HG03469 (cell line): ENCODE results near the gene RNPEP.
"Not testable (repeated sequence)": the region's sequence is repeated elsewhere in the genome, so short reads cannot be mapped to it uniquely, and the experiment has no call there.

Source experiments
- ATAC-seq: cut with Tn5 transposase; IDR thresholded peaks from one replicate; pipeline ENCODE4 v1.9.1; 2021; ENCODE audit warnings: mild to moderate bottlenecking, moderate library complexity, moderate number of reproducible peaks; ENCODE audit not compliant: unreplicated experiment

Gene RNPEP

DNA sequence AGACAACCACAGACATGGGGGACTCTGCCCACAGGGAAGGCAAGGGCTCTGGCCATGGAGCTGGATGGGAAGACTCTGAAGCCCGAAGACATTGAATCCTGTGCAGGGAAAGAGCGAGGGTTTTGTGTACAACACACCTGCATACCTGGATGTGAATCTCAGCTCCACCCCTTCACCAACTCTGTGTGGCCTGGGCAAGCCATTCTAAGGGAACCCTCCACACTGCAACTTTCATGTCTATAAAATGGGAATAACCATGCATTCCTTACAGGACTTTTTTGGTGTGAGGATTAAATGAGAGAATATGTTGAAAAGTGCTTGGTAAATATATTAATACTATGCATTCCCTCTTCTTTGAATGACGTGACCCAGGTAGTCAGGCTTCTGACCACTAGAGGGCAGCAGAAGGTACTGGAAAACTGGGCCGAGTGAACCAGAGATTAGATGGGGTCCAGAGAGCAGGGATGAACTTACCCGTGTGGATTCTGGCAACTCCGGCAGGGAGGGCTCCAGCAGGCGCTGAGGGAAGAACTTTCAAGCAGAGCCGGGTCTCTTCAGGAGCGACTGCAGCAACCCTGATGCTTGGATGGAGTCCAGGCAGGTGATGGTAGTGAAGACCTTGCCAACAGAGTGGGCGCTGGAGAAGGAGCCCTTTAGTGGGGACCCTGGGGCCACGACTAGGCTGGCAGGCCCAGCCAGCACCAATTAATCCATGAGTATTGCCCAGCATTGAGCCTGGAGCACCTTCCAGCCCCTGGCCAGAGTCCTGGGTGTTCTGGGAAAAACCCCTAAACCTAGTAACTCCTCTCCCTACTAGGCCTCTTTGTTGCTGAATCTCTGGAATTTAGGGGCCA lies 27.1 kb downstream of the RNPEP start:
- ATAC-seq, result no peak

DNA sequence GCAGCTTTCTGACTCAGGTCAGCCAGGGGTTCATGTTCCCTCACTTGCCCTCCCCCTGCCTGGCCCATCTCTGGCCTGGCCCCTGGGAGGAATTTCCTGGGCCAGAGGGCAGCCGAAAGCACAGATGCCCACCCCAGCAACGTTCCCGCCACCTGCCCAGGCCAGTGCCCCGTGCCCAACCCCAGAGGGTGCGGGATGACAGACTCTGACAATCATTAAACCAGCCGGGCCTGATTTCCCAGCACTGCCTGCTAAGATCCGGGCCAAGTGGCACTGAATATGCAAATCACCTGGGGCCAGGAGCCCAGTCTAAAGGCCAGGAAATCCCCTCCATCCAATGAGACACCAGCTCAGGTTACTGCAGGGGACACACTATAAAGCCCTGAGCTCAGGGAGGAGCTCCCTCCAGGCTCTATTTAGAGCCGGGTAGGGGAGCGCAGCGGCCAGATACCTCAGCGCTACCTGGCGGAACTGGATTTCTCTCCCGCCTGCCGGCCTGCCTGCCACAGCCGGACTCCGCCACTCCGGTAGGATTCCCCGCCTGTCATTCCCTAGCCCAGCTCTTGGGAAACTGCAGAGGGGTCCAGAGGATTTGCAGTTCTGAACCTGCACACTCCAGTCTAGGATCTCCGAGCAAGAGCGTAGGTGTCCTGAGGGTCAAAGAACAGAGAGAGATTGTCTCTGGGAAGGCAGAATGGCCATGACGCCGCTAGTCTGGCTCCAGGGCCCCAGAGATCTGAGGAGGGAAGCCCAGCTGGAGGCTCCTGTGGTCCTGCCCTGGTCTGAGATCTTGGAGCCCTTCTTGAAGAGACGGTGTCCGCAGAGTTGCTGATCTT lies 27.9 kb downstream of the RNPEP start, which contains the start of gene ELF3:
Gene ELF3, plus strand, starts transcription at position 408 of the 836 bp plus-strand sequence. CDS start 550 bp downstream, outside the sequence.
- ATAC-seq, result no peak

DNA sequence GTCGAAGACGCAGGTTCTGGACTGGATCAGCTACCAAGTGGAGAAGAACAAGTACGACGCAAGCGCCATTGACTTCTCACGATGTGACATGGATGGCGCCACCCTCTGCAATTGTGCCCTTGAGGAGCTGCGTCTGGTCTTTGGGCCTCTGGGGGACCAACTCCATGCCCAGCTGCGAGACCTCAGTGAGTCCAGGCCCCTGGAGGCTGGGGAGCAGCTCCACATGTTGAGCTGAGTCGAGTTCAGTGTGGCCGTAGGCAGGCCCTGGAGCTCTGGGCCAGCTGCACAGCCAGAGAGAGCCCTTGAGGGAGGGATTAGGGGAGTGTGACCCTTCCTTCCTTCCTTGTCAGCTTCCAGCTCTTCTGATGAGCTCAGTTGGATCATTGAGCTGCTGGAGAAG lies 29.5 kb downstream of the RNPEP start:
- ATAC-seq, result no peak

DNA sequence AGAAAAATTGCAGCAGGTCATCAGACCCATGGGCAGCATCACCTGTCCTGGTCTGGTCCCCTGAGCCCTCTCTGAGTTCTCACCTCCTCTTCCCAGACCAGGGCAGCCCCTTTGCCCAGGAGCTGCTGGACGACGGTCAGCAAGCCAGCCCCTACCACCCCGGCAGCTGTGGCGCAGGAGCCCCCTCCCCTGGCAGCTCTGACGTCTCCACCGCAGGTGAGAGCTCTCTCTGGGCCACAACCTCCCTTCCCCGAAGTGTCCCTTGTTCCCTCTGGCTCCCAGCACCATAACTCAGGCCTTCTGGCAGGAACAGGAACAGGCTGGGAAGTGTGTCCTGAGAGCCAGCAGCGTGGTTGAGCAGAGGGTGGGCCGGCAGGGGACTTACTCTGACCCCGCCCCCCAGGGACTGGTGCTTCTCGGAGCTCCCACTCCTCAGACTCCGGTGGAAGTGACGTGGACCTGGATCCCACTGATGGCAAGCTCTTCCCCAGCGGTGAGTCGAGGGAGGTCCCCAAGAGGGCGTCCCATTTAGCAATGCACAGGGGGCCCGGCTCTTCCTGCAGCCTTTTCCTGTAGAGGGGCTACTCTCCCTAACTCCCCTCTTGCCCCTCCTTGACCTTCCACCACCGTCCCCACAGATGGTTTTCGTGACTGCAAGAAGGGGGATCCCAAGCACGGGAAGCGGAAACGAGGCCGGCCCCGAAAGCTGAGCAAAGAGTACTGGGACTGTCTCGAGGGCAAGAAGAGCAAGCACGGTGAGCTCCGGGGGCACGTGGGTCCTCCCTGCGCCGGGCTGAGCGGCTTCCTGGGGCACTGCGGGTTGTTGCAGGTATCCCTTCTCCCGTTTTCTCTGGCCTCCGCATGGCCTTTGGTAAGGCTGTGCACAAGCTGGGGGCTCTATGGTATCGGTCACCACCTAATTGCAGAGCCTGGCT lies 30.4 kb downstream of the RNPEP start:
- ATAC-seq, result no peak

- ATAC-seq, result no peak
These were observed 31.2 kb downstream of the RNPEP start for GRCh38 chr1:202013603-202014002.

DNA sequence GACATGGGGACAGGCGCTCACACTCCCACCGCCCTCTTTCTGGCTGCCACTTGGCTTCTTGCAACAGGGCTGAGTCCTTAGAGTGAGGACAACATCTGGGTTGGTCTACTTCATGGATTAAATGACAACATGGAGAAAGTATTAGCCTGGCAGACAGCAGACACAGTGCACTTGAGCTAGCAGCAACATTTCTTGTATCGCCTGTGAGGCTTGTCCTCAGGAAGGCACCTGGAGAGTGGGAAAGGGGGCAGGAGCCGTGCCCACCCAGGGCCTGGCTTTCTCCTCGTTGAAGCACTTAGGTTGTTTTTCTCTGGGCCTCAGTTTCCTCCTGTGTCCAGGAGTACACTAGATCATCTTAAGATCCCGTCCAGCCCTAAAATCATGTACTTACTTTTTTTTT lies 31.6 kb downstream of the RNPEP start:
- ATAC-seq, result no peak

DNA sequence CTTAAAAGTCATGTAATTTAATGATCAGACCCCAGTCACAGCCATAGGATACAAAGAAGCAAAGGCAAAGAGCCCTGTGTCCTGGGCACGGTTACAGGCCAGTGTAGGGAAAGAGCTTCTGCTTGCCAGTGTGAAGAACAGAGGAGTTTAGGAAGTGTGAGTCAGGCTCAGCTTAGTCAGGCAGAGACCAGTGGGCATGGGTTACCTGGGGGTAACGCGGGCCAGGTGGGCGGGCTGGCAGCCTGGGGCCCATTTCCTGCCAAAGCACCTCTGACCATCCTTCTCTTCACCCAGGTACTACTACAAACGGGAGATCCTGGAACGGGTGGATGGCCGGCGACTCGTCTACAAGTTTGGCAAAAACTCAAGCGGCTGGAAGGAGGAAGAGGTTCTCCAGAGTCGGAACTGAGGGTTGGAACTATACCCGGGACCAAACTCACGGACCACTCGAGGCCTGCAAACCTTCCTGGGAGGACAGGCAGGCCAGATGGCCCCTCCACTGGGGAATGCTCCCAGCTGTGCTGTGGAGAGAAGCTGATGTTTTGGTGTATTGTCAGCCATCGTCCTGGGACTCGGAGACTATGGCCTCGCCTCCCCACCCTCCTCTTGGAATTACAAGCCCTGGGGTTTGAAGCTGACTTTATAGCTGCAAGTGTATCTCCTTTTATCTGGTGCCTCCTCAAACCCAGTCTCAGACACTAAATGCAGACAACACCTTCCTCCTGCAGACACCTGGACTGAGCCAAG lies 32.6 kb downstream of the RNPEP start:
- no peak for ATAC-seq

- no peak for ATAC-seq
These were observed 33.2 kb downstream of the RNPEP start for GRCh38 chr1:202015662-202015937.

DNA sequence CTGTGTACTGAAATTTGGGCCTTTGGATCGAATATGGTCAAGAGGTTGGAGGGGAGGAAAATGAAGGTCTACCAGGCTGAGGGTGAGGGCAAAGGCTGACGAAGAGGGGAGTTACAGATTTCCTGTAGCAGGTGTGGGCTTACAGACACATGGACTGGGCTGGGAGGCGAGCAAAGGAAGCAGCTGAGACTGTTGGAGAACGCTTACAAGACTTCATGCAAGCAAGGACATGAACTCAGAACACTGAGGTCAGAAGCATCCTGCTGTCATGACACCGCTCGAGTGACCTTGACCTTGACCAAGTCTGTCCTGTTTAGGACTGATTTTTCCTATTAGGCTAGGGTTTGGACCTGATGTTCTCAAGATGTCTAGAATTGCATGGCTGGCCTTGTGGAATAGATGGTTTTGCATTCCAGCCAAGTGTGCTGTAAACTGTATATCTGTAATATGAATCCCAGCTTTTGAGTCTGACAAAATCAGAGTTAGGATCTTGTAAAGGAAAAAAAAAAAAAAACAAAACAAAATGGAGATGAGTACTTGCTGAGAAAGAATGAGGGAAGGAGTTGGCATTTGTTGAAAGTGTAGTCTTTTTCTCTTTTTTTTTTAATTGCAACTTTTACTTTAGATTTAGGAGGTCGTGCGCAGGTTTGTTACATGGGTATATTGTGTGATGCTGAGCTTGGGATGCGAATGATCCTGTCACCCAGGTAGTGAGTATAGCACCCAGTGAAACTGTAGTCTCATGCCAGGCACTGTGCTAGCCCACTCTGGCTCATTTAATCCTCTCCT lies 33.8 kb downstream of the RNPEP start:
- no peak for ATAC-seq

DNA sequence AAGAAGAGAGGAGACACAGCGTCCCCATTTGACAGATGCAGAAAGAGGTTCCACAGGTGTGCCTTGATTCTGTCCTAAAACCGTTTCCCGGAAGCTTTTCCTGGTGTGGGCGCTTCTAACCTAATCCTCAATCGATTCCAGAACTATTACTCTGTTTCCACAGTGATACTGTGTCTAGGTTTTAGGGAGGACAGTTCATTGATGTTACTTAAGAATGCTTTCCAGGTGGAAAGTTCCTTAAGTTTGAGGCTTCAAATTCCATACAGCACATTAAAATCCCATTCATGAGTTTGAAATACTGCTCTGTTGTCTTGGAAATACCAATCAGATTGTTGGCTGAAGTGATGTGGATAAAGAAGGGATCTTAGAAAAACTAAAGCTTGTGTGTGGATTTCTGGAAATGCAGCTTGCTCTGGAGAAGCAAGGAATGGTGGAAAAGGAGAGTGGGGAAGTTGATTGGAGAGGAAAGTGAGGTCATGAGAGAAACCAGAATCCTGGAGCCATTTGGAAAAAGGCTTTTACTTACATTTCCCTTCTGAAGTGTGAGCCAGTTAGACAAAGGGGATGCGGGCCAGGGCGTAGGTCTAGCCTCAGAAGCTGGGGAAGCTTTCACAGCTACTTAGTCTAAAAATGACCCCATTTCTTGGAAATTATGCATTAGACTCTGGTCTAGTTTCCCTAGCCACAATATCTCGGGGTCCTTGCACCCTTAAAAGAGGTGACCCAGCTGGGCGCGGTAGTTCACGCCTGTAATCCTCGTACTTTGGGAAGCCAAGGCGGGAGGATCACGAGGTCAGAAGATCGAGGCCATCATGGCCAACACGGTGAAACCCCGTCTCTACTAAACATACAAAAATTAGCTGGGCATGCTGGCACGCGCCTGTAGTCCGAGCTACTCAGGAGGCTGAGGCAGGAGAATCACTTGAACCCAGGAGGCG lies 34.6 kb downstream of the RNPEP start:
- no peak for ATAC-seq

GRCh38 chr1:202017749-202018467 lies 35.5 kb downstream of the RNPEP start:
- ATAC-seq, result no peak

GRCh38 chr1:202018468-202019234 lies 36.2 kb downstream of the RNPEP start:
- no peak for ATAC-seq

DNA sequence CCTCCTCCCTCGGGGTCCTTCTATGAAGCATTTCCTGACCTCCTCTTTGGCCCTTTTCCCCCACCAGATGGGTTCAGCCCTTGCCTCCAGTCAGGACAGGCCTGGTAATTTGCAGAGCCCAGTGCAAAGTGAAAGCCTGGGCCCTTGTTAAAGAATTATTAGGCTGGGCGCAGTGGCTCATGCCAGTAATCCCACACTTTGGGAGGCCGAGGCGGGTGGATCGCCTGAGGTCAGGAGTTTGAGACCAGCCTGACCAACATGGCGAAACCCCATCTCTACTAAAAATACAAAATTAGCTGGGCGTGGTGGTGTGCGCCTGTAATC lies 36.7 kb downstream of the RNPEP start:
- ATAC-seq, result not testable (repeated sequence)

DNA sequence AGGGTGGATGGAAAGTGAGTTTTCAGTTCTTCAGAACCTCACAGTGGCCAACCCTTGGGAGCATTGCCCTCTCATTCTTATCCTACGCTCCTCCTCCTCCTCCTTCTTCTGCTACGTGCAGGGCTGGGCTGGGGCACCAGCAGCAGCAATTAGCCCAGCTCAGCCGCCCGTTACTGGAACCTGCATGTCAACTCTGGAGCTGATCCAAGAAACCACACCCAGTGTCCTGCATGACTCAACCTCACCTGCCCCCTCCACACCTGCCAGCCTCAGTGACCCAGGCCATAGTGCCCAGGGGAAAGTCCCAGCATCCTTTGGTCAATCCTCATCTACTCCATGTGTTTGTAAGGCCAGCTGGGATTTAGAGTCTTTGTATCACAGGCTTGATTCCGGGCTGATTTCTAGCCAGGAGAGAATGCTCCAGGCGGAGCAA lies 40.6 kb downstream of the RNPEP start:
- no peak for ATAC-seq

DNA sequence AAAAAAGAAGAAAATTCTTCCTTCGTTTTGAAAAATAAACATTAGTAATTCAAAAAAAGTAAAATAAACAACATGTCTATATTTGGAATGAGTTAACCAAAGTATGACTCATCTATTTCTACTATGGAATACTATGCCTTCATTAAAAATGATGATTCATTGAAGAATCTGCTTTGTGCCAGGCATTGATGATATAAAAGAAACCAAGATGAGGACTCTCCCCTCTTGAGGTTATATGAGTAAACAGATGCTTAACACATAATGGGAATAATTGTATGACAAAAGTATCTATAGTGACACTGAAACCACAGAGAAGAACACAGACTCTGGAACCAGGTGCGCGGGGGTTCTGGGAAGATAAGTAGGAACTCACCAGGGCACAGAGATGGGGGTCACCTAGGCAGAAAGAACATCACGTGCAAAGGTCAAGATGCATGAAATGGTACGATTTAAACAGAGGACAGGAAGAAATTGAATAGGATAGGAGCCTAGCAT lies 46.8 kb downstream of the RNPEP start:
- ATAC-seq, result no peak

DNA sequence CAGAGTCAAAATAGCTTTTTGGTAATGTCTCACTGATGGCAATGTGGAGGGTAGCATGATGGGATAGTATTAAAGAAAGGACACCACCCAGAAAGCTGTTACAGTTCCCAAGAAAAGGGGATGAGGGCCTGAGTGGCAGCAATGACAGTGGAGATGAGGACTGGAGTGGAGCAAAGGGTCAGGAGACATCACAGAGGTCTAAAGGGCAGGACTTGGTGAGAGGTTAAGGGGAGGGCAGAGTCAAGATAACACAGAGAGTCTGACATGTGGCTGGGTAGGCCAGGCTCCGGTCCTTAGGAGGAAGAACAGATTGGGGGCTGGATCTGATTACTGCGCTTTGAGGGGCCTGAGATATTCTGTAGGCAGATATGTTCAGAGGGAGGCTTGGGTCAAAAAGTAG lies 47.3 kb downstream of the RNPEP start:
- no peak for ATAC-seq

- ATAC-seq, result no peak
These were observed 49.3 kb downstream of the RNPEP start for GRCh38 chr1:202031796-202032195.
